Breast epithelium (tissue), 4 donors: ENCODE results near the gene INSC. TPM values are rescaled to one million over a fixed set of nuclear protein-coding genes. Genes with fewer than 3 reads are reported as not detected.
A peak's percentile ranks its signal among the peaks of the same experiment; 100 is the strongest.

Experiments
- DNase-seq, 2 donors: peaks; one replicate each; pipeline ENCODE4 v3.0.0-alpha.2; 2019; ENCODE audit warnings: low spot score in 2 of 2
- H3K27ac ChIP-seq, 2 donors: fragments of 200-600 bp; sonication (generic) in 1 of 2; one replicate each; pipeline ENCODE4 v1.5.1; 2016 to 2019; ENCODE audit warnings: mild to moderate bottlenecking in 1 of 2
- H3K27me3 ChIP-seq, 2 donors: fragments of 200-600 bp; sonication (generic) in 1 of 2; one replicate each; pipeline versions ENCODE4 v1.5.1 to v1.6.0; 2017 to 2019; ENCODE audit warnings: control low read depth in 1 of 2, mild to moderate bottlenecking in 1 of 2
- H3K36me3 ChIP-seq: fragments of 200-600 bp; one replicate; pipeline ENCODE4 v1.5.1; 2019
- H3K4me1 ChIP-seq, 2 donors: fragments of 200-600 bp; sonication (generic); one replicate each; pipeline ENCODE4 v1.5.1; 2016 to 2019; ENCODE audit warnings: control low read depth in 1 of 2
- H3K4me3 ChIP-seq, 3 donors: fragments of 200-600 bp; sonication (generic); 1 replicate in 2 of 3; 2 replicates in 1 of 3; pipeline ENCODE4 v1.5.1; 2016 to 2019; ENCODE audit warnings: mild to moderate bottlenecking in 3 of 3, moderate library complexity in 2 of 3
- H3K9me3 ChIP-seq, 2 donors: fragments of 200-600 bp; sonication (generic) in 1 of 2; one replicate each; pipeline ENCODE4 v1.5.1; 2016 to 2019; ENCODE audit warnings: control low read depth in 1 of 2
- POLR2A ChIP-seq: fragments of 450-650 bp; IDR thresholded peaks from one replicate; pipeline ENCODE4 v1.6.1; 2016; ENCODE audit warnings: antibody characterized with exemption, mild to moderate bottlenecking, moderate library complexity
- POLR2AphosphoS5 ChIP-seq, 3 donors: sonication (generic); formaldehyde crosslinking; IDR thresholded peaks; one replicate each; pipeline ENCODE4 v1.6.1; 2017; ENCODE audit warnings: antibody characterized with exemption in 3 of 3
- intact Hi-C: fragments of 100-400 bp; cut with DNase I; formaldehyde crosslinking; loops from one replicate; pipeline ENCODE4 v1.15.1; 2023; ENCODE audit warnings: low total_unique reads
- total RNA-seq, 3 donors: library from RNA; depleted of rRNA; stranded (reverse); fragments of >200 nt; gene quantifications; one replicate each; pipeline ENCODE4 v1.1.0, GENCODE V29; 2016
- TF ChIP-seq, protein P1 (sequence below), 3 donors: fragments of 450-650 bp; IDR thresholded peaks; one replicate each; pipeline ENCODE4 v1.5.1; 2016 to 2017; ENCODE audit warnings: antibody characterized with exemption in 3 of 3, mild to moderate bottlenecking in 3 of 3, moderate library complexity in 3 of 3

INSC gene
- total RNA-seq, 3 donors from 2014 or later = 0.33 to 0.88 TPM; not detected in 1

- intact Hi-C loops = no loop called here
- no peak overlapping the region for H3K4me3 ChIP-seq
- H3K4me1 ChIP-seq = no peaks in the 10 kb centered on the region
- no peaks in the 10 kb centered on the region for H3K9me3 ChIP-seq
- TF ChIP-seq POLR2AphosphoS5 (IDR thresholded peaks at IDR 0.05) (no peak), POLR2A (no peak)
- TF ChIP-seq, protein P1, sequence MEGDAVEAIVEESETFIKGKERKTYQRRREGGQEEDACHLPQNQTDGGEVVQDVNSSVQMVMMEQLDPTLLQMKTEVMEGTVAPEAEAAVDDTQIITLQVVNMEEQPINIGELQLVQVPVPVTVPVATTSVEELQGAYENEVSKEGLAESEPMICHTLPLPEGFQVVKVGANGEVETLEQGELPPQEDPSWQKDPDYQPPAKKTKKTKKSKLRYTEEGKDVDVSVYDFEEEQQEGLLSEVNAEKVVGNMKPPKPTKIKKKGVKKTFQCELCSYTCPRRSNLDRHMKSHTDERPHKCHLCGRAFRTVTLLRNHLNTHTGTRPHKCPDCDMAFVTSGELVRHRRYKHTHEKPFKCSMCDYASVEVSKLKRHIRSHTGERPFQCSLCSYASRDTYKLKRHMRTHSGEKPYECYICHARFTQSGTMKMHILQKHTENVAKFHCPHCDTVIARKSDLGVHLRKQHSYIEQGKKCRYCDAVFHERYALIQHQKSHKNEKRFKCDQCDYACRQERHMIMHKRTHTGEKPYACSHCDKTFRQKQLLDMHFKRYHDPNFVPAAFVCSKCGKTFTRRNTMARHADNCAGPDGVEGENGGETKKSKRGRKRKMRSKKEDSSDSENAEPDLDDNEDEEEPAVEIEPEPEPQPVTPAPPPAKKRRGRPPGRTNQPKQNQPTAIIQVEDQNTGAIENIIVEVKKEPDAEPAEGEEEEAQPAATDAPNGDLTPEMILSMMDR (IDR thresholded peaks at IDR 0.05) = no peak
- H3K27me3 ChIP-seq = no peaks in the 10 kb centered on the region
- no peak overlapping the region for H3K27ac ChIP-seq
- DNase-seq = no peak
- no peaks in the 10 kb centered on the region for H3K36me3 ChIP-seq
Measured at GRCh38 chr11:15095736-15096228, 18.9 kb upstream of the INSC start.

- H3K9me3 ChIP-seq = no peaks in the 10 kb centered on the region
- DNase-seq = no peak
- intact Hi-C loops = no loop called here
- TF ChIP-seq POLR2A (no peak), POLR2AphosphoS5 (IDR thresholded peaks at IDR 0.05) (no peak)
- TF ChIP-seq, protein P1 (IDR thresholded peaks at IDR 0.05) = no peak
- no peaks in the 10 kb centered on the region for H3K27me3 ChIP-seq
- no peak overlapping the region for H3K4me3 ChIP-seq
- H3K27ac ChIP-seq = no peak overlapping the region
- H3K36me3 ChIP-seq = no peaks in the 10 kb centered on the region
- no peaks in the 10 kb centered on the region for H3K4me1 ChIP-seq
Measured at GRCh38 chr11:15097411-15097810, 17.3 kb upstream of the INSC start.

DNA sequence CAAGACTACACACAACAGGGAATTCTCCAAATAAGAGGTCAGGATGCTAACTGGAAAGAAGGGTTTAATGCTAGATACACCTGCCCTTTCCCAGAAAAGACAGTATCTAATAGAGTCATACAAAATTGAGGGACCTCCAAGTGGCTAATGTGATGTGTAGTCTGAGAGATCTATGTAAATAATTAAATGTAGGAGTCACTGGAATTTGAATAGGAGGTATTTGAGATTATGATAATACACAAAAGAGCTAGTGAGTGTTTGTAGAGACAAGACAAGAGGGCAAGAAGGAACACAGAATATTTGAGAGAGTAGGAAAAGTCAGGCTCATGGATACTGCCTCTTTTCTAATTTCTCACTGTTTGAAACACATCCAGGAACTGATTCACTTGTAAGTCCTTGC is 15.5 kb upstream of the INSC start:
- DNase-seq = no peak
- intact Hi-C loops = no loop called here
- H3K4me1 ChIP-seq = no peaks in the 10 kb centered on the region
- H3K36me3 ChIP-seq = no peaks in the 10 kb centered on the region
- no peak overlapping the region for H3K4me3 ChIP-seq
- TF ChIP-seq, protein P1 (IDR thresholded peaks at IDR 0.05) = no peak
- TF ChIP-seq POLR2AphosphoS5 (IDR thresholded peaks at IDR 0.05) (no peak), POLR2A (no peak)
- no peaks in the 10 kb centered on the region for H3K9me3 ChIP-seq
- H3K27ac ChIP-seq = no peak overlapping the region
- H3K27me3 ChIP-seq = no peaks in the 10 kb centered on the region

GRCh38 chr11:15101072-15101709 is 13.5 kb upstream of the INSC start:
- H3K27ac ChIP-seq = no peak overlapping the region
- H3K9me3 ChIP-seq = no peaks in the 10 kb centered on the region
- intact Hi-C loops = loop anchor here (10.0 kb wide), 1 partner anchor 104 kb away; no protein-coding TSS in a partner anchor
- H3K36me3 ChIP-seq = no peaks in the 10 kb centered on the region
- no peak overlapping the region for H3K4me3 ChIP-seq
- no peak for TF ChIP-seq POLR2A
- TF ChIP-seq, protein P1 (IDR thresholded peaks at IDR 0.05) = peak; percentile 30 to 79 (median 69)
- no peak for DNase-seq
- no peaks in the 10 kb centered on the region for H3K4me1 ChIP-seq
- no peaks in the 10 kb centered on the region for H3K27me3 ChIP-seq

DNA sequence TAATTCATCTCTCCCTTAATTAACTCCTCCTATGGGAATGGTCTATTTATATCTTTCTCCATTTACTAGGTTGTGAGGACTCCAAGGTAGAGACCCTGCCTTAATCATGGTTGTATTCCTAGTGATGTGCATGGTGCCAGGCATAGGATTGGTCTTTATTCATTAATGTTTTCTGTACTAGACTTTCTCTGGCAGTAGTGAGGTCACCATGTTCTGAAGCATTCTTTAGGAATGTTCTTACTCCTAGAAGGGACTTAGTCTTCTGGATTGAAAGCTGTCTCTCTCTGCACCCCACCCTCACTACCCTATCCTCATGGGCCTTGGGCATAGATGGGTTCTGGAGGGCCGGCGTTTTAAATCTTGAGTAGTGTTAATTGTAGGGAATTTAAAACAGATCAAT is 10.6 kb upstream of the INSC start:
- Histone ChIP-seq H3K4me1 (no peaks in the 10 kb centered on the region), H3K9me3 (no peaks in the 10 kb centered on the region), H3K36me3 (no peaks in the 10 kb centered on the region), H3K4me3 (no peak overlapping the region), H3K27ac (no peak overlapping the region), H3K27me3 (no peaks in the 10 kb centered on the region)
- no peak for DNase-seq
- intact Hi-C loops = loop anchor here (10.0 kb wide), 1 partner anchor 101 kb away; no protein-coding TSS in a partner anchor
- TF ChIP-seq, protein P1 (IDR thresholded peaks at IDR 0.05) = no peak
- no peak for TF ChIP-seq POLR2AphosphoS5 (IDR thresholded peaks at IDR 0.05)
- no peak for TF ChIP-seq POLR2A
